ENCODE data around the gene IZUMO4.
"Not testable (repeated sequence)": the region's sequence is repeated elsewhere in the genome, so short reads cannot be mapped to it uniquely, and the experiment has no call there.

DNA sequence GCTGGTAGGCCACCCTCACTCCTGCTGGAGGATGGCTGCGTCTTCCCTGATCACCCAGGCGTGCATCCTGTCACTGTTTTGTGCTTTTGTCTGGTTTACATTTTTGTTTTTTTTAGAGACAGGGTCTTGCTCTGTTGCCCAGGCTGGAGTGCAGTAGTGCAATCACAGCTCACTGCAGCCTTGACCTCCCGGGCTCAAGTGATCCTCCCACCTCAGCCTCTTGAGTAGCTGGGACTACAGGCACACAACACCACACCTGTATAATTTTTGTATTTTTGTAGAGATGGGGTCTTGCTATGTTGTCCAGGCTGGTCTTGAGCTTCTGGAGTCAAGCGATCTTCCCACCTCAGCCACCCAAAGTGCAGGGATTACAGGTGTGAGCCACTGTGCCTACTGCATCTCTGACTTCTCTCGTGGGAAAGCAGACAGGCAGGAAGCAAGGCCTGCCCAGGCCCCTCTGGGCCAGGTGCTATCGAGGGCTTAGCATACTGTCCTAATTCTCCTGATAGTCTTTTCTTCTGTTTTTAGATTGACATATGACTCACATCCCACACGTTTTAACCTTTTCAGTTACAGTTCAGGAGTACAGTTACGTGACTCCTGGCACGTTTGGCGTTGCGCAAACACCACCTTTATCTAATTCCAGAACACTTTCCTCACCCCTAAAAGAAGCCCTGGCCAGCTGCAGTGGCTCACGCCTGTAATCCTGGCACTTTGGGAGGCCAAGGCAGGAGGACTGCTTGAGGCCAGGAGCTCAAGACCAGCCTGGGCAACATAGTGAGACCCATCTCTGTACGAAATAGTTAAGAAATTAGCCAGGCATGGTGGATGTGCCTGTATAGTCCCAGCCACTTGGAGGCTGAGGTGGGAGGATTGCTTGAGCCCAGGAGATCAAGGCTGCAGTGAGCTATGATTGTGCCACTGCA lies 9.8 kb upstream of the IZUMO4 start:
- not testable (repeated sequence) for TF ChIP-seq EZH2 (IDR thresholded peaks at IDR 0.05; ENCODE audit: borderline replicate concordance)
- TF ChIP-seq, protein P1, sequence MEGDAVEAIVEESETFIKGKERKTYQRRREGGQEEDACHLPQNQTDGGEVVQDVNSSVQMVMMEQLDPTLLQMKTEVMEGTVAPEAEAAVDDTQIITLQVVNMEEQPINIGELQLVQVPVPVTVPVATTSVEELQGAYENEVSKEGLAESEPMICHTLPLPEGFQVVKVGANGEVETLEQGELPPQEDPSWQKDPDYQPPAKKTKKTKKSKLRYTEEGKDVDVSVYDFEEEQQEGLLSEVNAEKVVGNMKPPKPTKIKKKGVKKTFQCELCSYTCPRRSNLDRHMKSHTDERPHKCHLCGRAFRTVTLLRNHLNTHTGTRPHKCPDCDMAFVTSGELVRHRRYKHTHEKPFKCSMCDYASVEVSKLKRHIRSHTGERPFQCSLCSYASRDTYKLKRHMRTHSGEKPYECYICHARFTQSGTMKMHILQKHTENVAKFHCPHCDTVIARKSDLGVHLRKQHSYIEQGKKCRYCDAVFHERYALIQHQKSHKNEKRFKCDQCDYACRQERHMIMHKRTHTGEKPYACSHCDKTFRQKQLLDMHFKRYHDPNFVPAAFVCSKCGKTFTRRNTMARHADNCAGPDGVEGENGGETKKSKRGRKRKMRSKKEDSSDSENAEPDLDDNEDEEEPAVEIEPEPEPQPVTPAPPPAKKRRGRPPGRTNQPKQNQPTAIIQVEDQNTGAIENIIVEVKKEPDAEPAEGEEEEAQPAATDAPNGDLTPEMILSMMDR (IDR thresholded peaks at IDR 0.05; ENCODE audit: poor library complexity), result not testable (repeated sequence)
